ENCODE results near the gene IVL. TPM values are rescaled to one million over a fixed set of nuclear protein-coding genes. Genes with fewer than 3 reads are reported as not detected.

Gene IVL
- total RNA-seq (2022; extraction: Qiagen RNA extraction; ENCODE audit: low read depth): 0.04 to 0.07 TPM in 2 of 5 replicates, not detected in the others

GRCh38 chr1:152907686-152908601 is at the start of gene IVL:
Gene IVL, plus strand, starts transcription at chr1:152908546. Its CDS starts 1,252 bp downstream, at chr1:152909798.

GRCh38 chr1:152859696-152860095 is 48.6 kb upstream of the IVL start, which contains the start of gene LCE7A:
Gene LCE7A, plus strand, starts transcription at chr1:152859996. Its CDS starts 702 bp downstream, at chr1:152860698.

GRCh38 chr1:152878042-152878441 is 30.3 kb upstream of the IVL start, which contains the start of gene SMCP:
Gene SMCP, plus strand, starts transcription at chr1:152878322. Its CDS starts 6,101 bp downstream, at chr1:152884423.

GRCh38 chr1:152946651-152947256 is 38.4 kb downstream of the IVL start, which contains the start of gene SPRR5:
Gene SPRR5, plus strand, starts transcription at chr1:152947206. Its CDS starts 1,349 bp downstream, at chr1:152948555.

Other genes starting within 250 kb of the IVL start
- gene LCE2D, start 245.2 kb upstream of the IVL start, total RNA-seq (2022; extraction: Qiagen RNA extraction; ENCODE audit: low read depth): not detected in 5 replicates
- gene LCE2C, start 233.3 kb upstream of the IVL start, total RNA-seq (2022; extraction: Qiagen RNA extraction; ENCODE audit: low read depth): not detected in 5 replicates
- gene LCE2B, start 222.4 kb upstream of the IVL start, total RNA-seq (2022; extraction: Qiagen RNA extraction; ENCODE audit: low read depth): not detected in 5 replicates
- gene LCE2A, start 210.2 kb upstream of the IVL start, total RNA-seq (2022; extraction: Qiagen RNA extraction; ENCODE audit: low read depth): not detected in 5 replicates
- not detected in 5 replicates for gene LCE4A, start 200.4 kb upstream of the IVL start, total RNA-seq (2022; extraction: Qiagen RNA extraction; ENCODE audit: low read depth)
- not detected in 5 replicates for gene KPRP, start 150.5 kb upstream of the IVL start, total RNA-seq (2022; extraction: Qiagen RNA extraction; ENCODE audit: low read depth)
- not detected in 5 replicates for gene LCE1F, start 133.4 kb upstream of the IVL start, total RNA-seq (2022; extraction: Qiagen RNA extraction; ENCODE audit: low read depth)
- 0.08 TPM in 1 of 5 replicates, not detected in the others for gene LCE1E, start 122.3 kb upstream of the IVL start, total RNA-seq (2022; extraction: Qiagen RNA extraction; ENCODE audit: low read depth)
- gene LCE1D, start 111.8 kb upstream of the IVL start, total RNA-seq (2022; extraction: Qiagen RNA extraction; ENCODE audit: low read depth): not detected in 5 replicates
- not detected in 5 replicates for gene LCE1C, start 101.9 kb upstream of the IVL start, total RNA-seq (2022; extraction: Qiagen RNA extraction; ENCODE audit: low read depth)
- gene LCE1B, start 96.6 kb upstream of the IVL start, total RNA-seq (2022; extraction: Qiagen RNA extraction; ENCODE audit: low read depth): not detected in 5 replicates
- gene LCE1A, start 81.1 kb upstream of the IVL start, total RNA-seq (2022; extraction: Qiagen RNA extraction; ENCODE audit: low read depth): not detected in 5 replicates
- gene LCE6A, start 65.7 kb upstream of the IVL start, total RNA-seq (2022; extraction: Qiagen RNA extraction; ENCODE audit: low read depth): not detected in 5 replicates
- not detected in 5 replicates for gene LCE7A, start 48.5 kb upstream of the IVL start, total RNA-seq (2022; extraction: Qiagen RNA extraction; ENCODE audit: low read depth)
- gene SMCP, start 30.2 kb upstream of the IVL start, total RNA-seq (2022; extraction: Qiagen RNA extraction; ENCODE audit: low read depth): not detected in 5 replicates
- not detected in 5 replicates for gene SPRR5, start 38.7 kb downstream of the IVL start, total RNA-seq (2022; extraction: Qiagen RNA extraction; ENCODE audit: low read depth)
- not detected in 5 replicates for gene SPRR4, start 62.1 kb downstream of the IVL start, total RNA-seq (2022; extraction: Qiagen RNA extraction; ENCODE audit: low read depth)
- gene SPRR1A, start 75.5 kb downstream of the IVL start, total RNA-seq (2022; extraction: Qiagen RNA extraction; ENCODE audit: low read depth): not detected in 5 replicates
- gene SPRR3, start 93.2 kb downstream of the IVL start, total RNA-seq (2022; extraction: Qiagen RNA extraction; ENCODE audit: low read depth): not detected in 5 replicates
- not detected in 5 replicates for gene SPRR1B, start 122.7 kb downstream of the IVL start, total RNA-seq (2022; extraction: Qiagen RNA extraction; ENCODE audit: low read depth)
- not detected in 5 replicates for gene SPRR2D, start 132.6 kb downstream of the IVL start, total RNA-seq (2022; extraction: Qiagen RNA extraction; ENCODE audit: low read depth)
- gene SPRR2A, start 149.0 kb downstream of the IVL start, total RNA-seq (2022; extraction: Qiagen RNA extraction; ENCODE audit: low read depth): not detected in 5 replicates
- not detected in 5 replicates for gene SPRR2B, start 163.1 kb downstream of the IVL start, total RNA-seq (2022; extraction: Qiagen RNA extraction; ENCODE audit: low read depth)
- not detected in 5 replicates for gene SPRR2E, start 186.0 kb downstream of the IVL start, total RNA-seq (2022; extraction: Qiagen RNA extraction; ENCODE audit: low read depth)
- gene SPRR2F, start 205.0 kb downstream of the IVL start, total RNA-seq (2022; extraction: Qiagen RNA extraction; ENCODE audit: low read depth): not detected in 5 replicates
- gene SPRR2G, start 242.3 kb downstream of the IVL start, total RNA-seq (2022; extraction: Qiagen RNA extraction; ENCODE audit: low read depth): not detected in 5 replicates